Osteocyte (in vitro differentiated cells): ENCODE data around the gene ENDOD1. TPM values are rescaled to one million over a fixed set of nuclear protein-coding genes. Genes with fewer than 3 reads are reported as not detected.

ENCODE experiments used
- DNase-seq: peaks from one replicate; pipeline ENCODE4 v3.0.0; 2021; ENCODE audit warnings: mixed read lengths; ENCODE audit not compliant: unreplicated experiment; ENCODE audit errors: extremely low spot score
- H3K27ac Mint-ChIP-seq: one replicate; pipeline ENCODE4 v1.8.0; 2021; ENCODE audit warnings: mild to moderate bottlenecking, mixed read lengths; ENCODE audit not compliant: unreplicated experiment
- H3K27me3 Mint-ChIP-seq: one replicate; pipeline ENCODE4 v1.8.0; 2021; ENCODE audit warnings: mixed read lengths; ENCODE audit not compliant: unreplicated experiment
- H3K36me3 Mint-ChIP-seq: one replicate; pipeline ENCODE4 v1.8.0; 2021; ENCODE audit warnings: mixed read lengths; ENCODE audit not compliant: unreplicated experiment
- H3K4me1 Mint-ChIP-seq: one replicate; pipeline ENCODE4 v1.8.0; 2021; ENCODE audit warnings: mixed read lengths; ENCODE audit not compliant: unreplicated experiment
- H3K4me3 Mint-ChIP-seq: one replicate; pipeline ENCODE4 v1.8.0; 2021; ENCODE audit warnings: mild to moderate bottlenecking, moderate library complexity, mixed read lengths; ENCODE audit not compliant: unreplicated experiment
- H3K9me3 Mint-ChIP-seq: one replicate; pipeline ENCODE4 v1.8.0; 2021; ENCODE audit warnings: mixed read lengths; ENCODE audit not compliant: unreplicated experiment
- CTCF ChIP-seq: fragments of 200-600 bp; sonication (generic); IDR thresholded peaks from 2 replicates; pipeline ENCODE4 v1.5.0; 2021; ENCODE audit warnings: antibody characterized with exemption, mild to moderate bottlenecking, moderate library complexity
- total RNA-seq: library from RNA; stranded (reverse); gene quantifications from 2 replicates; pipeline ENCODE4 v1.2.1, GENCODE V29; 2021

Gene ENDOD1
- total RNA-seq, 1 donor from 2014 or later, result 91.6 TPM

GRCh38 chr11:95081412-95081811, 8.2 kb upstream of the ENDOD1 start:
- Mint-ChIP-seq H3K9me3 (no peaks in the 10 kb centered on the region), H3K27ac (peak overlapping the region; percentile 93), H3K36me3 (no peaks in the 10 kb centered on the region), H3K27me3 (peaks cover 3% of the 10 kb centered on the region), H3K4me3 (peak overlapping the region; percentile 40), H3K4me1 (peaks cover 63% of the 10 kb centered on the region)
- no peak for TF ChIP-seq CTCF
- DNase-seq, result no peak

GRCh38 chr11:95082576-95083001, 7.1 kb upstream of the ENDOD1 start:
- peak overlapping the region; percentile 93 for H3K27ac Mint-ChIP-seq
- peaks cover 54% of the 10 kb centered on the region for H3K4me1 Mint-ChIP-seq
- no peaks in the 10 kb centered on the region for H3K9me3 Mint-ChIP-seq
- H3K4me3 Mint-ChIP-seq, result no peak overlapping the region
- DNase-seq, result no peak
- TF ChIP-seq CTCF, result no peak
- H3K27me3 Mint-ChIP-seq, result peaks cover 3% of the 10 kb centered on the region
- H3K36me3 Mint-ChIP-seq, result no peaks in the 10 kb centered on the region

- TF ChIP-seq CTCF, result no peak
- no peaks in the 10 kb centered on the region for H3K9me3 Mint-ChIP-seq
- peaks cover 44% of the 10 kb centered on the region for H3K4me1 Mint-ChIP-seq
- no peak overlapping the region for H3K4me3 Mint-ChIP-seq
- H3K27ac Mint-ChIP-seq, result no peak overlapping the region
- no peaks in the 10 kb centered on the region for H3K36me3 Mint-ChIP-seq
- DNase-seq, result no peak
- H3K27me3 Mint-ChIP-seq, result peaks cover 3% of the 10 kb centered on the region
Observed at GRCh38 chr11:95084509-95084908, 5.1 kb upstream of the ENDOD1 start.

- DNase-seq, result no peak
- Mint-ChIP-seq H3K36me3 (no peaks in the 10 kb centered on the region), H3K9me3 (no peaks in the 10 kb centered on the region), H3K4me3 (no peak overlapping the region), H3K4me1 (peaks cover 38% of the 10 kb centered on the region), H3K27me3 (peaks cover 3% of the 10 kb centered on the region), H3K27ac (no peak overlapping the region)
- no peak for TF ChIP-seq CTCF
Observed at GRCh38 chr11:95085117-95085816, 4.4 kb upstream of the ENDOD1 start.

GRCh38 chr11:95086151-95086550, 3.5 kb upstream of the ENDOD1 start:
- Mint-ChIP-seq H3K4me3 (no peak overlapping the region), H3K36me3 (no peaks in the 10 kb centered on the region), H3K9me3 (no peaks in the 10 kb centered on the region), H3K27me3 (peaks cover 3% of the 10 kb centered on the region), H3K27ac (no peak overlapping the region), H3K4me1 (peaks cover 39% of the 10 kb centered on the region)
- DNase-seq, result no peak
- TF ChIP-seq CTCF, result no peak
